HG02763 (cell line): Measurements from ENCODE around the gene ANKRD11.
A peak's percentile ranks its signal among the peaks of the same experiment; 100 is the strongest.
"Not testable (repeated sequence)": the region's sequence is repeated elsewhere in the genome, so short reads cannot be mapped to it uniquely, and the experiment has no call there.

Experiments
- ATAC-seq: cut with Tn5 transposase; IDR thresholded peaks from one replicate; pipeline ENCODE4 v1.9.1; 2021; ENCODE audit warnings: mild to moderate bottlenecking, moderate library complexity; ENCODE audit not compliant: unreplicated experiment

ANKRD11 gene

DNA sequence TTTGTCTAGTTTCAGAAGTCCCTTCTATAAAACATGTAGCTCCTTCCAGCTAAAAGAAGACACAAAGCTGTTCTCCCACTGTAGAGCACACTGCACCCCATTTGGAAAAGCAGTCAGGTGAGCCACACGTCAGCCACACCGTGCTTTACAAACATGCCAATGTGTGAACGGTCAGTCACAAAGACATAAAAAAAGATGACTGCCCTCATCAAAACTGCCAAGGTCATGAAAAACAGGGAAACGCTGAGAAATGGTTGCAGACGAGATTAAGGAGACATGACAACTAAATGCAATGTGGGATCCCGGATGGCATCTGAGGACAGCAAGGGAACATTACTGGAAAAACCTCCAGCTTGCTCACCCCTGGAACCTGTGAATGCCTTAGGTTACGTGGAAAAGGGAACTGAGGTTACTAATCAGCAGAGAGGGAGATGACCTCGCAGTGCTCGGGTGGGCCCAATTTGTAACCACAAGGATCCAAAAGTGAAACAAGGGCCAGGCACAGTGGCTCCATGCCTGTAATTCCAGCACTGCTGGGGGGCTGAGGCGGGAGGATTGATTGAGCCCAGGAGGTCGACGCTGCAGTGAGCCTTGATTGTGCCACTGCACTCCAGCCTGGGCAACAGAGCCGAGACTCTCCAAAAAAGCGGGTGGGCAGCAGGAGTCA is 8.1 kb downstream of the ANKRD11 start:
- ATAC-seq = no peak

DNA sequence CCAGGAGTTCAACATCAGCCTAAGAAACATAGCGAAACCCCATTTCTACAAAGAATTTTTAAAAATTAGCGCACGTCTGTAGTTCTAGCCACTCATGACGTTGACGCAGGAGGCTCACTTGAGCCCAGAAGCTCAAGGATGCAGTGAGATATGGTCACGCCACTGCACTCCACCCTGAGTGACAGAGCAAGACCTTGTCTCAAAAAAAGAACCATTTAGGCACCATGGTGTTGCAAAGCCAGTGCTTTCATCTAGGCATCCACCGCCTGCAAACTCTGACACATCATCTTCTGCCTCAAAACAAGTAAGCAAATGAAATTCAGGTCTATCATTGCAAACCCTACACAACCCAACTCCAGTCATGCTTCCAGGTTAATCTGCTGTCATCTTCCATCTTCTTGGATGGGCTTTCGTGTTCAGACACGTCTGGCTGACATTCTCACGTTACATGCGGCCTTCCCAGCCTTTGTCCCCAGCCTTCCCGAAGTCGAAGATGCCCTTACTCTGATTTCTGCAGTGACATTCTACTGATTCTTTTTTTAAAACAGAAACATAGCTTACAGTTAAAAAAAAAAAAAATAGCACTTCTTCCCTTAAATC is 8.9 kb downstream of the ANKRD11 start:
- ATAC-seq = no peak

DNA sequence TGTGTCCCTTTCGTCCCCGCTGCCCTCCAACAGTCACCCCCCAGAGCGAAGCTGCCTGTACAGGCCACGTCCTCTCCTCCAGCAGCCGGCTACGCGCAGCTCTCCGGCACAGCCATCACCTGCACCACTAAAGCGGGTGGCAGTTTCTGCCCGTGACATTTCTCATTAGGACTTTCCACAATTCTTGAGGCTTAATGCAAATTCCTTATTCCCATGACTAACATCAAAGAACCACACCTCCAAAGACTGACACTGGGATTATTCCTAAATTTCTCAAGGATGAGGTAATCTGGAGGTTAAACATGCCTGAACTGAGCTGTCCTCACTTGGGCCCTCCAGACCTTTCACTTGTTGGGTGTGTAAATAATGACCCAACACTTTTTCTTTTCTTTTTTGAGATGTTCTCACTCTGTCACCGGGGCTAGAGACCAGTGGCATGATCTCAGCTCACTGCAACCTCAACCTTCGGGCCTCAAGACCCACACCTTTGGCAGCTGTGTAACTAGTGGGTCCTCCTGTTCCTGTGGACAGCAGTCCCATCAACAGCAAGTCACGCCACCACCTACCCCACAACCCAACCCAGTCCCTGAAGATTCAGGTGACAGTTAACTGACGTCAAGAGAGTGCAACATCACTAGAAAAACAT is 11.7 kb downstream of the ANKRD11 start:
- ATAC-seq = no peak

DNA sequence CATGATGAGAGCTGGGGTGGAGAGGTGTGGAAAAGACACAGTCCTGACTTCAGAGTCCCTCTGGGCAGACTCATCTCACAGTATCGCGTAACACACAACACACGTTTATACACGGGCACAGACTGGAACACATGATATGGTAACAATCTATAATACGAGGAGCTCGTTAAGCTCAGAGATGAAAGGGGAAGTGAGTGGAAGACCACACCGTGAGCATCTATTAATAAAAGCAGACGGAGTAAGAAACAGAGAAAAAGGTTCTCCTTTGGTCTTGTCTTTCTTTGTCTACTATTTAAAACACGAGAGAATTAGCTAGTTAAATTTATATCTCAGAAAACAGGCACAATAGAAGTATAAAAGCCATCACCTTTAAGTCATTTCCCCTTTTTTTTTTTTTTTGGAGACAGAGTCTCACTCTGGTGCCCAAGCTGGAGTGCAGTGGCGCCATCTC is 13.5 kb downstream of the ANKRD11 start:
- peak; percentile 48 for ATAC-seq

DNA sequence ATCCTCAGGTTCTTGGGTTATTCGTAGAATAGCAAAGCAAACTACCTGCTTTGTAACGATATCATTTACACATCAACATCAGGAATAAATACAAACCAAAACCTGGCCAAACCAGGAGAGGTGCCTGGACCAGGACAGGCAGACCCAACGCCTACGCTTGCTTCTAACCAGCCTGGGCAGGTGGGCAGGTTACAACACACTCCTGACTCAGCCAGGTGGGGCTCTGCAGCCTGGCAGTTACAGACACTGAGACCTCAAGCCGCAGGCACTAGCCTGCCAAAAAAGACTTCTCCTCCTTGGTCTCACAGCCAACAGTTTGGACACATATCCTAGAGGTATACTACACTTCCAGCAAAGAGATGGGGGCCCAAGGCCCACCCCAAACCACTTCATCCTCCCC is 14.0 kb downstream of the ANKRD11 start:
- ATAC-seq = no peak

DNA sequence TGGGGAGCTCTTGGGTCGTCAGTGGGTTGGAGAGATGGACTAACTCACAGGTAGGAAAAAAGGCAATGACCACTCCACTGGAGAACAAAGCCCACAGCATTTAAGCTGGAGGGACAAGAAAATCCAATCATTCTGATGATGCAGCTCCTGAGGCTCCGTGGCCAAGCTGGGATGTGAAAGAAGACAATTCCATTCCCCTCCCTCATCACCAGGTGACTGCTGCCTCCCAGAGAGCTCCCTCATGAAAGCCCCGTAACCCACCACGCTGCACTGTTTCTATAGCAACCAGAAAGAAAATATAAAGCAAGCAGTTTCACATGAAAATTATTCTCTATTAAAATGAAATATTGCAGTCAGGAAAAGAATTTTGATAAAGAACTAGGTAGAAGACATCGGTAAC is 15.2 kb downstream of the ANKRD11 start:
- no peak for ATAC-seq

DNA sequence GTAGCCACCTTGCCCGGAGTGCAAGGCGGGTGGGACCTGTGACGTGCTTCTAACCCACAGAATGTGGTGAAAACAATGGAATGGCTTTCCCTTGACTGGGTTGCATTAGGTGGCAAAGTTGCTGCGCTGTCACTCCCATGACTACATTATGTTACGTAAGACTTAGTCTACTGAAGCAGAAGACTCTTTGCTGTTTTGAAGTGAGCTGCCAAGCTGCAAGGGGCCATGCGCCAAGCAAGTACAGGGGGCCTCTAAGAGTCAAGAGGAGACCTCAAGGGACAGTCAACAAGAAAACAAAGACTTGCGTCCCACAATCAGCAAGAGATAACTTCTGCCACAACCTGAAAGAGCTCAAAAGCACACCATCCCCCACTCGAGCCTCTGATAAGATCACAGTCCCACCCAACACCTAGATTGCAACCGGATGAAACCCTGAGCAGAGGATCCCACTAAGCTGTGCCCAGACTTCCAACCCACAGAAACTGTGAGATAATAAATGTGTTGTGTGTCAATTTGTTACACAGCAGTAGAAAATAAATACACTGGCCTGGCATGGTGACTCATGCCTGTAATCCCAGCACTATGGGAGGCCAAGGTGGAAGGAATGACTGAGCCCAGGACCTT is 16.5 kb downstream of the ANKRD11 start:
- ATAC-seq = no peak

DNA sequence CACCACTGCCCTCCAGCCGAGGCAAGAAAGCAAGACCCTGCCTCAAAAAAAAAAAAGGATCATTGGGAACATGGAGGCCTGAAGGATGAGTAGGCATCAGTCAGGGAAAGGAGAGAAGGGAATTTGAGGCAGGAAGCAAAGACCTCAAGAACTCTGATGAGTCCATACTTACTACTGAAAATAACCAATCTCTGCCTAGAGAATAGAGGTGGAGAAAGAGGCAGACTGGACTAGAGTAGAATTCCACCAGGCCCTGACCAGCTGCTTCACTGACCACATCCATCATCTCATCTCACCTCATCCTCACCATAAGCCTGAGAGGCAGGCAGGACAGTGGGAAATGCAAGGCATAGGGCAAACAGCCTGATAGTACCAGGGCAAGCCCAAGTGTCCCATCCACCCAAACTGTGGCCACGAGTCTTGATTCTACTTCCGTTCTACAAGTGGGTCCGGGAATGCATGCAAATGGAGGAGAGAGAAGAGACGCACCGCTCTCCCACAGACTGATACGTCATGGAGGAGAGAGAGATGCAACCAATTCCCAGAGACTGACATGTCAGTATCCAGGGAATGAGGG is 17.1 kb downstream of the ANKRD11 start:
- no peak for ATAC-seq

DNA sequence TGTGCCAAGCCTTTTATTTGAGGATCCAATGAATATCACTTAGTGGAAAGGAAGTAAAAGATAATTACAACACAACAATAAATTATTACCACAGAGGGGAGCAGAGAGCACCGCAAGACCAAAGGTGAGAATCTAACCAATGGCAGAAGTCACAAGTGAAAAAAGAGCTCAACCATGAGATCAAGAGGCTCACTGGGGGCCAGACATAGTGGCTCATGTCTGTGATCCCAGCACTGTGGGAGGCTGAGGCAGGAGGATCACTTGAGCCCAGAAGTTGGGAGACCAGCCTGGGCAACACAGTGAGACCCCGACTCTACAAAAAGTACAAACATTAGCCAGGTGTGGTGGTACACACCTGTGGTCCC is 17.7 kb downstream of the ANKRD11 start:
- no peak for ATAC-seq

DNA sequence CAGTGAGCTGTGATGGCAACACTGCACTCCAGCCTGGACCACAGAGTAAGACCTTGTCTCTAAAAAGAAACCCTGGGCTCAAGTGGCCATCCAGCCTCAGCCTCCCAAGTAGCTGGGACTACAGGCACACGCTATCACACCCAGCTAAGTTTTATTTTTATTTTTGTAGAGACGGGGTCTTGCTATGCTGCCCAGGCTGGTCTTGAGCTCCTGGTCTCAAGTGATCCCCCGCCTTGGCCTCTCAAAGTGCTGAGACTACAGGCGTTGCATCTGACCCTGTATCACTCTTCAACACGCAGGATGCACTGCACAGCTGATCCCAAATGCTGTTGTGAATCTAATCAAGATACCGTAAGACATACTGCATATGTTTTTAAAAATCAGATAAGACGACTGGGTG is 23.0 kb downstream of the ANKRD11 start:
- ATAC-seq = no peak

DNA sequence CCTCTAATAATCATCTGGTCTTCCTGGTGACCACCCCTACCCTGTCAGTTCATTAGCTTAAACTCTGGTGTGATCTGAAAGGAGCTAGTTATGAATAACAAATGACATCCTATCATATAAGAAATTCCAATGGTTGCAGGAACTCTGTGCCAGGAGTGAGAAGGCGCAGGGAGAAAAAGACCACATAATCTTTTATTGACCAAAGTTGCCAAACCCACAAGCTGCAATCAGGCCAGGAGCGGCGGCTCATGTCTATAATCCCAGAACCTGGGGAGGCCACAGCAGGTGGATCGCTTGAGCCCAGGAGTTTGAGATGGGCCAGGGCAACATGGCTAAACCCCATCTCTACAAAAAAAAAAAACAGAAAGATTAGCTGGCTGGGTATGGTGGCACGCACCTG is 23.4 kb downstream of the ANKRD11 start:
- no peak for ATAC-seq

DNA sequence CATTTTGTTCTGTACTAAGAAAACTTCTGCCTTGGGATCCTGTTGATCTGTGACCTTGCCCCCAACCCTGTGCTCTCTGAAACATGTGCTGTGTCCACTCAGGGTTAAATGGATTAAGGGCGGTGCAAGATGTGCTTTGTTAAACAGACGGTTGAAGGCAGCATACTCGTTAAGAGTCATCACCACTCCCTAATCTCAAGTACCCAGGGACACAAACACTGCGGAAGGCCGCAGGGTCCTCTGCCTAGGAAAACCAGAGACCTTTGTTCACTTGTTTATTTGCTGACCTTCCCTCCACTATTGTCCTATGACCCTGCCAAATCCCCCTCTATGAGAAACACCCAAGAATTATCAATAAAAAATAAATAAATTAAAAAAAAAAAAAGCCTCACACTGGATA is 27.0 kb downstream of the ANKRD11 start:
- not testable (repeated sequence) for ATAC-seq

DNA sequence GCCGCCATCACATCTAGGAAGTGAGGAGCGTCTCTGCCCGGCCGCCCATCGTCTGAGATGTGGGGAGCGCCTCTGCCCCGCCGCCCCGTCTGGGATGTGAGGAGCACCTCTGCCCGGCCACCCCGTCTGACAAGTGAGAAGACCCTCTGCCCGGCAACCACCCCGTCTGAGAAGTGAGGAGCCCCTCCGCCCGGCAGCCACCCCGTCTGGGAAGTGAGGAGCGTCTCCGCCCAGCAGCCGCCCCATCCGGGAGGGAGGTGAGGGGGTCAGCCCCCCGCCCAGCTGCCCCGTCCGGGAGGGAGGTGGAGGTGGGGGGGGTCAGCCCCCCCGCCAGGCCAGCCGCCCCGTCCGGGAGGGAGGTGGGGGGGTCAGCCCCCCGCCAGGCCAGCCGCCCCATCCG is 27.7 kb downstream of the ANKRD11 start:
- not testable (repeated sequence) for ATAC-seq

DNA sequence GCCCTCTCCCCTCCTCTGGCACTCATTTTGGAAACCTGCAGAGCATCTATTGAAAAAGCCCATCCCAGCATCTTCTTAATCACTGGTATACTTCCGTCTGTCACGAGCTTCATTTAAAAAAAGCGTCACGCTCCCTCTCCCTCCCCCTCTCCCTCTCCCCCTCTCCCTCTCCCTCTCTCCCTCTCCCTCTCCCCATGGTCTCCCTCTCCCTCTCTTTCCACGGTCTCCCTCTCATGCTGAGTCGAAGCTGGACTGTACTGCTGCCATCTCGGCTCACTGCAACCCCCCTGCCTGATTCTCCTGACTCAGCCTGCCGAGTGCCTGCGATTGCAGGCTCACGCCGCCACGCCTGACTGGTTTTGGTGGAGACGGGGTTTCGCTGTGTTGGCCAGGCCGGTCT is 28.5 kb downstream of the ANKRD11 start:
- ATAC-seq = not testable (repeated sequence)

DNA sequence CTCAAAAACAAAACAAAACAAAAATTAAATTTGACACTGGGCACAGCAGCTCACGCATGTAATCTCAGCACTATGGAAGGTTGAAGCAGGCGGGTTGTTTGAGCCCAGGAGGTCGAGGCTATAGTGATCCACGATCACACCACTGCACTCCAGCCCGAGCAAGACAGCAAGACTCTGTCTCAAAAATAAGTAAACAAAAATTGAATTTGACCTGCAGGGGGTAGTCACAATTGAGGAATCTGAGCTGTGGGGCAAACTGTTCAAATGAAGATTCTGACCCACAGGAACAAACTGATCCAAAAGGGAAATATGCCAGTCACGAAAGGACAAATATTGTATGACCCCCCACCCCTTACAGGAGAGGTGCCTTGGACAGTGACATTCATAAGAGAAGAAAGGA is 29.8 kb downstream of the ANKRD11 start:
- no peak for ATAC-seq

DNA sequence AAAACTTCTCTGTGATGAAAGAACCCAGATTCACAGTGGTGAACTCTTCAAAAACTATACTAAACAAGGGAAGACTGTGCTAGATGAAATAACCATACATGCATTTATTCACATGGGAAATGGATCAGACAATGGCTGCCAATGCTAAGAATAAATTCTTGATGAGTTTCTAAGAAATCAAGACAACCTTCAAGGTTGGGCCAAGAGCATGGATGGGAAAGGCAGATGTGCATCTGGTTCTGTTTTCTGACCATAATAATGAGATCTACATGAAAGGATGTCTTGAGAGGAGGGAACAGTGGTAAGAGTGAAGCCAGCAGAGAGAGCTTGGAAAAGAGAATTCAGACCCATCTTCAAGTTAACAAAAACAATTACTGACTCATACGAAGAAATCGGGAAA is 31.4 kb downstream of the ANKRD11 start:
- no peak for ATAC-seq

DNA sequence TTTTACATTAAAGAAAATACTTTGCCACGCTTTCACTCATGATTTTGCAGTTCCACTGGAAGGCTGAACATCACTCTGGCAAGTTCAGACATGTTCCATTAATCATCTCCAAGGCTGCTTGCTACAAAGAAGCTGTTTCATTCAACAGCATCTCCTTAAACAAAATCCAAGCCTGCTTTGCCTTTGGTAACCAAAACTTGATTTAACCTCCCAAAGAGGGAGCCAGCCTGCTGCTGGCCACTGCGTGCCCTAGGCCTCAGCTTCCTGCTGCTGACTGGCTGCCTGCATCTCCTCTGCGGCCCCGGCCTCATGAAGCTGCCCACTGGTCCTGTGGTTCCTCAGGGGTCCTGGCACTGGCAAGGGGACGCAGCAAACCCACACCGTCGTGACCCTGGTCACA is 31.8 kb downstream of the ANKRD11 start:
- no peak for ATAC-seq

DNA sequence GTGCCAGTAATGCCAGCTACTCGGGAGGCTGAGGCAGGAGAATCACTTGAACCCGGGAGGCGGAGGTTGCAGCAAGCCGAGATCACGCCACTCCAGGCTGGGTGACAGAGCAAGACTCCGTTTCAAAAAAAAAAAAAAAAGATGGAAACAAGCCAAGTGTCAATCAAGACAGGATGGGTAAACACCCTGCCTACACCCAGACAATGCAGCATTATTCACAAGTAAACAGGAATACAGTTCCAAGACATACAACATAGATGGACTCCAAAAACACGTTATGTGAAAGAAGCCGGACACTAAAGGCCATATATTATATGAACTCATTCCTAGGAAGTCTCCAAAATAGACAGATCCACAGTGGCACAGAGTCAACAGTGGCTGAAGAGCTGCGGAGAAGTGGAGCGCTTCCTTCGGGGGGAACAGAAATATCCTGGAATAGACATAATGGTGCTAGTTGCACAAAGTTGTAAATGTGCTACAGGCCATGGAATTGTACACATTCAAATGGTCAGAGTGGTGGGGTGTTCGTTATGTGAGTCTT is 33.9 kb downstream of the ANKRD11 start:
- no peak for ATAC-seq

DNA sequence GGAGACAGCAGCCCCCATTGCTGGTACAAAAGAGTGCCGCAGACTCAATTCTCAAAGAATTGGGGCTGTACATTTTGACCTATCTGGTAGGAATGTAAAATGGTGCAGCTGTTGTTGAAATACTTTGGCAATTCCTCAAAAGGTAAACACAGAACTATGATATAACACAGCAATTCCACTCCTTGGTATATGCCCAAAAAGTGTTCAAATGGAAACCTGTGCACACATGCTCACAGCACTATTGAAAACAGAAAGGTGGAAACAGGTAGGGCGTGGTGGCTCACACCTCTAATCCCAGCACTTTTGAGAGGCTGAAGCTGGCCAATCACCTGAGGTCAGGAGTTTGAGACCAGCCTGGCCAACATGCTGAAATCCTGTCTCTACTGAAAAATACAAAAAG is 34.7 kb downstream of the ANKRD11 start:
- ATAC-seq = no peak

DNA sequence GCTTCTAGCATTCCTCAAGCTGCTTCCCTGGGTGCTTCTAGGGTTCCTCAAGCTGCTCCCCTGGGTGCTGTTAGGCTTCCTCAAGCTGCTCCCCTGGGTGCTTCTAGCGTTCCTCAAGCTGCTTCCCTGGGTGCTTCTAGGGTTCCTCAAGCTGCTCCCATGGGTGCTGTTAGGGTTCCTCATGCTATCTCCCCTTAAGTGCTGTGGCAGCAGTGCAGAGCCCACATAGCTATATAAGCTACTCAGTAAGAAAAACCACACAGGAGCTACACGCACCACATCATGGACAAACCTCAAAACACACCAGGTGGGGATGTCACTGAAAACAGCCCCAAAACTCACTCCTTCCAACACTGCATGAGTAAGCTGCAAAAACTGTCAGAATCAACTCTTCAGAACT is 35.2 kb downstream of the ANKRD11 start:
- no peak for ATAC-seq

DNA sequence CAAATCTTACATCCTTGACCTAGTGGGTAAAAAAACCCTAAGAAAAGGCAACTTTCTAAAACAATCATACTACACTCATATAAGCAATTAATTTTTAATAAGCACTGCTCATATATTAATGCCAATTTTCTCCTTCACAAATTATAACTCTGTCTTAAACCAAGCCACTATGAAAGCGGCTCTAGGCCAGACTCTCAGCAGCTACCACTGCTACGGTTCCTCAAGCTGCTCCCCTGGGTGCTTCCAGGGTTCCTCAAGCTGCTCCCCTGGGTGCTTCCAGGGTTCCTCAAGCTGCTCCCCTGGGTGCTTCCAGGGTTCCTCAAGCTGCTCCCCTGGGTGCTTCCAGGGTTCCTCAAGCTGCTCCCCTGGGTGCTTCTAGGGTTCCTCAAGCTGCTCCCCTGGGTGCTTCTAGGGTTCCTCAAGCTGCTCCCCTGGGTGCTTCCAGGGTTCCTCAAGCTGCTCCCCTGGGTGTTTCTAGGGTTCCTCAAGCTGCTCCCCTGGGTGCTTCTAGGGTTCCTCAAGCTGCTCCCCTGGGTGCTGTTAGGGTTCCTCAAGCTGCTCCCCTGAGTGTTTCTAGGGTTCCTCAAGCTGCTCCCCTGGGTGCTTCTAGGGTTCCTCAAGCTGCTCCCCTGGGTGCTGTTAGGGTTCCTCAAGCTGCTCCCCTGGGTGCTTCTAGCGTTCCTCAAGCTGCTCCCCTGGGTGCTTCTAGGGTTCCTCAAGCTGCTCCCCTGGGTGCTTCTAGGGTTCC is 35.8 kb downstream of the ANKRD11 start:
- not testable (repeated sequence) for ATAC-seq
